Thyroid gland (tissue), 4 donors: ENCODE data around the gene HCFC1.

Experiments
- POLR2A ChIP-seq, 2 donors: fragments of 450-650 bp; IDR thresholded peaks; one replicate each; pipeline ENCODE4 v1.6.1; 2017; ENCODE audit warnings: antibody characterized with exemption in 2 of 2, mild to moderate bottlenecking in 2 of 2, moderate library complexity in 1 of 2
- TF ChIP-seq, protein P1 (sequence below), 6 experiments: fragments of 200-600 bp in 3 of 6; fragments of 450-650 bp in 3 of 6; sonication (generic) in 3 of 6; IDR thresholded peaks; one replicate each; pipeline ENCODE4 v1.5.1; 2016 to 2019; ENCODE audit warnings: antibody characterized with exemption in 6 of 6, mild to moderate bottlenecking in 2 of 6, inconsistent platforms in 1 of 6, moderate library complexity in 1 of 6

DNA sequence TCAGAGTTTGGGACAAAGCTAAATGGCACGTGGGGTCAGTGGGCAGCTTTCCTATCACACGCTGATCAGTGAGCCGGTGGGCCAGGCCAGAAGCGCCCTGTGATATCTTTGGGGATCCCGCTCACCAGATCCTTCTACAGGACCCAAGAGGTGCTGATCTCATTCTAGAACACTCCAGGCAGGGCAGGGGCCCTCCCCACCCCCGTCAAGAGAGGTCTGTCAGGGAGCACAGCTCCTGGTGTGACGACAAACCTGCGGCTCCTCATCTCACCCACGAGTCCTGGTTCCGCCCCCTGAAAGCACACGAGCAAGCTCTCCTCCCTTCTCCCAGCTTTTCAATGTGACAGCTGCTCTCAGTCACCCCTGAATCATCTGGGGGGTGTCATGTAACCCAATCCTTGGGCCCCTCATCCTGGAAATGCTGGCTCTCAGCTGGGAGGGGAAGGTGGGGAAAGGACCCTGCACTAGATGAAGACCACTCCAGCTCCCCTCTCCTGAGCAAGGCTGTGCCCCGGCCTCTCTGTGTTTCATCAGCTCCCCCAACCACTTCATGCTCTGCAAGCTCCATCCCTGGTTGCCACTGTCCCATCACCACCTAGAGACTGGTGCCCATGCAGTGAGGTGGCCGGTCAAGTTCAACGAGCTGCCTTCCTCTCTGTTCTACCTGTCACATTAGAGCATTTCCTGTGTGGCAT is 4.6 kb downstream of the HCFC1 start:
- TF ChIP-seq, protein P1, sequence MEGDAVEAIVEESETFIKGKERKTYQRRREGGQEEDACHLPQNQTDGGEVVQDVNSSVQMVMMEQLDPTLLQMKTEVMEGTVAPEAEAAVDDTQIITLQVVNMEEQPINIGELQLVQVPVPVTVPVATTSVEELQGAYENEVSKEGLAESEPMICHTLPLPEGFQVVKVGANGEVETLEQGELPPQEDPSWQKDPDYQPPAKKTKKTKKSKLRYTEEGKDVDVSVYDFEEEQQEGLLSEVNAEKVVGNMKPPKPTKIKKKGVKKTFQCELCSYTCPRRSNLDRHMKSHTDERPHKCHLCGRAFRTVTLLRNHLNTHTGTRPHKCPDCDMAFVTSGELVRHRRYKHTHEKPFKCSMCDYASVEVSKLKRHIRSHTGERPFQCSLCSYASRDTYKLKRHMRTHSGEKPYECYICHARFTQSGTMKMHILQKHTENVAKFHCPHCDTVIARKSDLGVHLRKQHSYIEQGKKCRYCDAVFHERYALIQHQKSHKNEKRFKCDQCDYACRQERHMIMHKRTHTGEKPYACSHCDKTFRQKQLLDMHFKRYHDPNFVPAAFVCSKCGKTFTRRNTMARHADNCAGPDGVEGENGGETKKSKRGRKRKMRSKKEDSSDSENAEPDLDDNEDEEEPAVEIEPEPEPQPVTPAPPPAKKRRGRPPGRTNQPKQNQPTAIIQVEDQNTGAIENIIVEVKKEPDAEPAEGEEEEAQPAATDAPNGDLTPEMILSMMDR (IDR thresholded peaks at IDR 0.05) = no peak
- TF ChIP-seq POLR2A (IDR thresholded peaks at IDR 0.05) = no peak
